HG03469 (cell line): ENCODE measurements around the gene ALLC.

ENCODE experiments used
- ATAC-seq: cut with Tn5 transposase; IDR thresholded peaks from one replicate; pipeline ENCODE4 v1.9.1; 2021; ENCODE audit warnings: mild to moderate bottlenecking, moderate library complexity, moderate number of reproducible peaks; ENCODE audit not compliant: unreplicated experiment

Gene ALLC

DNA sequence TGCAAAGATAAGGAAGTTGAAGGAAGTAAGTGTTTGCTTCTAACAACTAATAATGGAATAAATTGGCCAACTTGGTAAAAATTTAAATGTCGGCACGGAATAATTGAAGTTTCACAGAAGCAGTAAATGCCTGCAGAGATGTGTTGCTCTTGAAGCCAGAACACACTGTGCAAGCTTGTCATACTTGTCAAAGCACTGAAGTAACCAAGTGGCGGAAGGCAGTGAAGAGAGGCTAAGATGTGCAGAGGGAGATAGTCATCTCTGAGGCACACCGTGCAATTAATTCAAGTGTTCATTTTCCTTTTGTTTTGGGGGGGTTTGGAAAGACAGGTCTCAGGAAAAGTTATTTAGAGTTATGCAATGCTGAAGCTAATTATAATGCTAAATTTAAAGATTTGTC lies 50.6 kb downstream of the ALLC start:
- ATAC-seq = no peak

DNA sequence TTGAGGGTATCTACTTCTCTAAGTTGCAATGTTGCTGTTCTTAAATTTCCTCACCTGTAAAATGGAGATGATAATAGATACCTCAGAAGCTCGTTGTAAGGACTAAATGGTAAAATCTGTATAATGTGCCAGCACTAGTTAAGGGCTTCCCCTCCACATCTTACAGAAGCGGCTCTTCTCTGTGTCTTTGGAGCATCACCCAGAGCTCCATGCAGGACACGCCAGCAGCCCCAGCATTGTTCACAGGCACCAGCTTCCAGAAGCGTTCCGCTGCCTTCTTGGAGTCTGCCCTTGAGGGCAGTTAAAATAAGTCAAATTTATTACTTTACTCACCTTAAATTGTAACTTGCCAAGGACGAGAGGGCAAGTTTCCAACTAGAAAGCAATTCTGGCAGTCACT lies 51.2 kb downstream of the ALLC start:
- no peak for ATAC-seq

DNA sequence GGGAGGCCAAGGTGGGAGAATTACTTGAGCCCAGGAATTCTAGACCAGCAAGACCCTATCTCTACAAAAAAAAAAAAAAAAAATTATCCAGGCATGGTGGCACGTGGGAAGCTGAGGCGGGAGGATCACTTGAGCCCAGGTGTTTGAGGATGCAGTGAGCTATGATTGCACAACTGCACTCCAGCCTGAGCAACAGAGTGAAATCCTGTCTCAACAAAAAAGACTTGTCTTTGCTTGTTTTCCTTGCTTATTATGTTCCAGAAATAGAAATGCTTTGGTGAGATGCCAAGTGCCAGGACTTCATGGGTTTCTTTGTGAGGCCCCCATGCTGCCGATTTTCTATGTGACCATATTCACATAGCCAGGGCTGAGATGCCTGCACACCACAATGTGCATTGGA lies 54.4 kb downstream of the ALLC start:
- no peak for ATAC-seq

DNA sequence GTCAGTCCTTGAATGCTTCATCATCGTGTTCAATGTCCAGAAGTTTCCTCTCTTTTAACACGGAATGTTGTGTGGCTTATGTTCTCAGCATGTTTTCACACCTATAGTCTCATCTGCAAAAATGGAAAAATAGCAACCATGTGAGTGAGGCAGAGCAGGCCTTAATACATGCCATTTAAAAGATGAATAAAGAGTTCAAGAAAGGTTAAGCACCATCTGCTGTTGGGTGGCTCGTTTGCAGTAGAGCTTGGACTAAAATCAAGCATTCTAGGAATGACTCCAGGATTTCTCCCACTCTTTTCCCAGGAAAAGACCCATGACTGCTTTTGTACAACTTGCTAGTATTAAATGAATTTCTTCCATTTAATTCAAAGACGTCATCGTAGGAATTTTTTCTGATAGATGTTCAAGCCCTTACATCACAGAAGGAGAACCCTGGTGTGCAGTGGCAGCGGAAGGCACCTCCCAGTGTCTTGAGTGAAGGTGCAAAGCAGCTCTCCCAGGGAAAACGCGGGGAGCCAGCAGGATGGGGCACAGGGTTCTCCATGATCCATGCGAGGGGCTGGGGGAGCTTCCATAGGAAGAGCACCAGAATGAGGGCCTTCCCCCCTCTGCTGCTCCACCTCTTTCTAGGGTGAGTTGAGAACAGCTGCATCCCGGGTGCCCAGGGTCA lies 55.0 kb downstream of the ALLC start:
- ATAC-seq = no peak

DNA sequence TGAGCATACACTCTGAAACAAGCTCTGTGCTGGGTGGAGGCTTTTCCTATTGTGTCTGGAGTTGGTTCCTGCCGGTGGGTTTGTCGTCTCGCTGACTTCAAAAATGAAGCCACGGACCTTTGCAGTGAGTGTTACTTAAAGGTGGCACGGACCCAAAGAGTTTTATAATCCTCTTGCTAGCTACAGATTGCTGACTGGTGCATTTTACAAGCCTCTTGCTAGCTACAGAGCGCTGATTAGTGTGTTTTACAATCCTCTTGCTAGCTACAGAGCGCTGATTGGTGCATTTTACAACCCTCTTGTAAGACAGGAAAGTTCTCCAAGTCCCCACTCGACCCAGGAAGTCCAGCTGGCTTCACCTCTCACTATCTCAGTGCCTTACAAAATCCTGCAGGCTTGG lies 60.7 kb downstream of the ALLC start:
- no peak for ATAC-seq

DNA sequence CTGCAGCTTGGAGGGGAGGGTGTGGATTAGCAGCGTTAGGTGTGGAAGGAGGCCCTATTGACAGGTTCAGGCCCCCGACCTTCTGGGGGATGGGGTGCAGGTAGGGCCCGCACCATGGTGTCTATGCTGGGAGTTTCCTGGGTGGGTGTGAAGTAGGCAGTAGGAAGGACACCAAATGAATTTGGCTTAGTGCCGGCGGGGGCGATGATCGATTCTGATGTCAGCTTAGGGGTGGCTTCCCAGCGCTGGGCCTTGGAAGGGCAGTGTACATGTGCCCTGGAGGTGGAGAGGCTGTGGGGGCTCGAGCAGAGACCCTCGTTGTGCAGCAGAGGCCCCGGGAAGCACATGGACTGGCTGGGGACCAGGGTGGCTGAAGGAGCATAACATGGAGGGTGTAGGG lies 67.0 kb downstream of the ALLC start:
- ATAC-seq = no peak

DNA sequence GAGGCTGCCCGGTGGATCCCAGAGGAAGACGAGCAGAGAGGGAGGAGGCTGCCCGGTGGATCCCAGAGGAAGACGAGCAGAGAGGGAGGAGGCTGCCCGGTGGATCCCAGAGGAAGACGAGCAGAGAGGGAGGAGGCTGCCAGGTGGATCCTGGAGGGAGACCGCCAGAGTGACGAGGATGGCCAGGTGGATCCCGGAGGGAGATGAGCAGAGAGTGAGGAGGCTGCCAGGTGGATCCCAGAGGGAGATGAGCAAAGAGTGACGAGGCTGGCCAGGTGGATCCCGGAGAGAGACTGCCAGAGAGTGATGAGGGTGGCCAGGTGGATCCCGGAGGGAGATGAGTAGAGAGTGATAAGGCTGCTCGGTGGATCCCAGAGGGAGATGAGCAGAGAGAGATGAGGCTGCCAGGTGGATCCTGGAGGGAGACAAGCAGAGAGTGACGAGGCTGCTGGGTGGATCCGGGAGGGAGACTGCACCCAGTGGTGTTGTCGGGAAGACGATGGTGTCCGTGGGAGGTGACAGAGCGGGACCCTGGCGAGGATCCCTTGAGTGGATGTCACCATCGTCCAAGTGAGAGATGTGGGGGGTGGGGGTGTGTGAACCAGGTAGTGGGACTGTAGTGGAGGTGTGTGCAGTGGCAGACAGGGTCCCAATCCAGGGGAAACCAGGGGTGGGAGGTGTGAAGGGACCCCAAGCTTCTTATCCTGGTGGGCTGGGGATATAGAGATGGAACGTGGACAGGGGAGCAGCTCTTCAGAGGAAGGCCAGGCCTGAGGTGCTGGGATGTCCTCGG lies 67.7 kb downstream of the ALLC start:
- ATAC-seq = no peak

DNA sequence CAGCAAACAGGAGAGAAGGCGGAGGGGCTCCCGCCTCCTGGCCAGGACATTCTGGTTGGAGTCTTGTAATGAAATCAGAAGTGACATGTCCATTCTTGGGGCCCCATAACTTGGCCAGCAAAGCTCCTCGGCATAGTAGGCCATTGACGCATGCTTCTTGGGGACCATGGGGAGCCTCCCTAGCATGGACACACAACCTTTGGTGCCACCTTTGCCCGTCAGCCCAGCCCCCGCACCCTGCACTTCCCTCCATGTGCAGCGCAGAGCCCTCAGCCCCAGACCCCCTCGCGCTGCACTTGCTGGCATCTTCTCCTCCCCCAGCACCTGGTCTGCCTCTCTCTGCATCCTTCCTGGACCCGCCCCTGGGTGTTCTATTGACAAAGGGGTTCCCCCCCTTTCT lies 68.5 kb downstream of the ALLC start:
- ATAC-seq = no peak

DNA sequence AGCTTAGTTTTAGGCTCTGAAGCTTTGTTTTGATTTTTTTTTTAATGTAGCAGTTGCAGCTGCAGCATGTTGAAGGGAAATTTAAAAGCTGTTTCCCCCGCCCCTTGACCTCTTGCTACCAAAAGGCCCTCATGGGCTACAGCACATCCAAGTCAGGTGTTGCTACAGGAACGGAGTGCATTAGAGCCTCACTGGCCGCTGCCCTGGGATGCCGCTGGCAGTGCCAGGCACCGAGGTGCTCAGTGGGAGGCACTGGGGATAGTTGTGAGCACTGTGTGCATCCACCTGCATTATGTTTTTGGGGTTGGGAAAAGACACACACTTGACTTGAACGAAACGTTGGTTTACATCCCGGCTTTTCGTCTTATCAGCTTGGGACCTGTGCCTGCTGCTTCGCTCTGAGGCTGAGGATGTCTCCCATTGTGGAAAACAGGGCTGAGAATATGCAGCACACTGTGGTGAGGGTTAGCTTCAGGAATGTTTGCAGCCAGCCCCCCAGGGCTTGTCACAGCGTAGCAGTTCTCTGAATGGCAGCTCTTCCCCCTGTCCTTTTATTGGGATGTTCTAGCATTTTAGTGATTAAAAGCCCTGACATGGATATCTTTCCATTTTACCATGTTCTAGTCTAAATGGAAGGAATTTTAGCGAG lies 69.5 kb downstream of the ALLC start:
- ATAC-seq = no peak

DNA sequence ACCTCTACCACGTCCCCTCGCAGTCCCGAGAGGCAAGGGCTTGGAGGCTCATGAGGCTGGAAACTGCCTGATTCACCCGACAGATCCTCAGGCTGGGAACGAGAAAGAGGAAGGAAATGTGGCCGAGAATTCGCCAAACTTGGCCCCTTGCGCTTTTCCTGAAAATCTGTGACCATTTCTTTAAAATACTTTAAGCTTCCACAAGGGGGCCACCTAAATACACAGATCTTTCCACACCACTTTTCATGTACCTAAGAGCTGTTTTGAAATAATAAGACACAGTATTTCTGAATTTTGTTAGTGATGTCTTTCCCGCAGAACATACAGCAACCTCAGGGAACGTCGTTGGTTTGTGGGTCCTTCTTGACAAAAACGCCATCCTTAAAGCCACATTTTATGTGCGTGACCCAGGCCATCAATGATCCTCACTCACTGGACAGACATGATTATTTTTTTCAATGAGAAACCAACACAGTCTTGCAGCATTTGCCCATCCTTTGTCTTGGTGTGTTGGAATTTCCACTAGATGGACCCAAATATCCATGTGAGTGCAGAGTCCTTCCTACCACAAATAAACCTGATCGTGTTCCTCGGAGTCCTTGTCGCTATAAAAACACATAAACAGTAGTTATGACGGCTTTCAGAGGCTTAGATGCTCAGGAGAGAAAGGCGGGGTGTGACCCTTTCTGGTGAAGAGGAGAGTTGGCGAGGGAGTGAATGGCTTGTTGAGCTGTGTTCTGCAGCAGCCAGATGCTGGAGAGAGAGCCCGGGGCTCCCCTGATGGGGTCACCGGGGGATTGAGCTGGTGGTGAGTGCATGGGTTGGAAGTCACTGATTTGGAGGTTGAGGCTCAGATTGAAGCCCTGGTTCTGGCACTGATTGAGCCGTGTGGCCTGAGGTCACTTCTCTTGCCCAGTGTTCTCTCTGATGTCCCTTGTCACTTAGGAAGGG lies 70.4 kb downstream of the ALLC start:
- ATAC-seq = no peak

DNA sequence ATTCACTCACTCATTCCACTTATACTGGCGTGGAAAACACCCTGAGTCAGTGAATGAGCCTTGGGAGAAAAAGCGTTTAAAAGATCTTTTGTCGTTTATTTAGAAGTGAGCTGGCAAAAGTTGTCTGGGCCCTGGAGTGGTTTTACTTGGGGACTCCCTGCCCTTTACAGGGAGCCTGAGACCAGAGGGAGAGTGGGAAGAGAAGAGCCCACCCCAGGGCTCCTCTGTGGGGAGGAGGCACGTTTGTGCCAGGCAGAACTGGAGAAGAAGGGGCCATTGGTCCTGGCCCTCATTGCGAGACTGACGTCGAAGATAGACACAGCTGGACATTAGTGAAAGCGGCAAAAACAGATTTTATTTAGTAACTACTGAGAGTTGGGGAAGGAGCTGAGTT lies 71.1 kb downstream of the ALLC start:
- ATAC-seq = no peak

DNA sequence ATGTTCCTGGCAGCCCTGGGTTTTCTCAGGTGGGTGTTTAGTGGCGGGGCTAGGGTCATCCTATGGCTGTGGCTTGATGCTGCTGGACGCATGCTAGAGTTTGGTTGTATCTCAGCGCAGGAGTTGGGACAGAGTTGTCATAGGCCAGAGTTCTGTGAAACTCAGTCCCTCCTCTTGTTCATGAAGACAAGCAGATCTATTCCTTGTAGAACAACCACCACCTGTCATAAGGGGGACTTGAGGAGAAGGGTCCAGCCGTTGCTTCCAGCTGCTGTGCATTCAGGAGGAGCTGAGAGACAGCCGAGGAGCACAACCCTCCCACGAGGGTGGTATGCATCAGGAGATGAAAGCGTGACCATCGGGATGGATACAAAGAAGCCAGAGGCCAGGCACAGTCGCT lies 71.8 kb downstream of the ALLC start:
- no peak for ATAC-seq

DNA sequence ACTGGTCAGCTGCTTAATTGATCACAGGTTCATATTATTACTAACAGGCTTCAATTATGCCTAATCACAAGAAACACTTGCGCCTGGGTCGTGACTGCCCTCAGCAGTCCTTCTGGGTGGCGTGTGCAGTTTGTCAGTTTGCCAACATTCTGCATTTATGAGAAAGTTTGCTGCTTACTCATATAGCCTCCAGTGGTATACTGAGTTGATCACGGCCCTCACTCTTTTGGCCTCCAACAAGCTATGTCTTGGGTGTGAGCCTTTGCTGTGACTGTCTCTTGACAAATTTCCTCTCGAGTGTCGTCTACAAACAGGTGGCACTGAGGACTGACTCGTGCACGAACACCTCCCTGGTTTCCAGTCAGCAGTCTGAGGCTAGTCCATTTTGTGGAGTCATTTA lies 72.6 kb downstream of the ALLC start:
- ATAC-seq = no peak

DNA sequence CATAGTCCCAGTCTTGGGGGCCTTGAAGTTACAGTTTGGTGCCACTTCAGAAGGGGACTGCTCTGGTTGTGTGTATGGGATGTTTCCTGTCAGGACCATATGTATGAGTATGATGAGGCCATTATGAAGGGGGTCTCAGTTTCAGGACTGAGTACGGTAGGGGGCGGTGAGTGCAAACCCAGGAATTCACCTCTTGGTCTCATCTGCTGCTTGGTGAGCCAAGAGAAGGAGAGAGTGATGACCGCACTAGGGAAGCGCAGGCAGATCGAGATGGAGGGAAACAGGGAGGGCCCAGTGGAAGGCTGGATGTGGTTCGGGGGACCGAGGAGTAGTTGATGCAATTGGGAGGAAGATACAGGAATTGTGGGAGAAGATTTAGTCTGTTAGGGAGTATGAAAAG lies 73.8 kb downstream of the ALLC start:
- ATAC-seq = no peak

DNA sequence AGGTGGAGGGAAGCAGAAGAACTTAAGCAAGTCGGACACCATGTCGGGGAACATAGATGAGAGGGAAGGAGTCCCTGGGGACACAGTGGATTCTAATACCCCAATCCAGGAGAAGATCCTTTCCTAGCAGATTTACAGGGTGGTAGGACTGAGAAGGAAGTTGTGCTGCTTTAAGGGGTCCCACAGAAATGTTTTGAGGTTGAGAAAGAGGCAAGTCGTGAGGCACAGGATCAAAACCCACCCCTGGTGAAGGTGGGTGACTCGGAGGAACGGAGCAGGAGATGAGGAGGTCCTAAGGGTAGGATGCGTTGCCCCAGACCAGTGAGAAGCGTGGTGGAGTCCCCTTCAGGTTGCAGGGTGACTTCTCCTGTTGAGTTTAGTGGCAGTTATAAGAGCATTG lies 78.1 kb downstream of the ALLC start:
- ATAC-seq = no peak

DNA sequence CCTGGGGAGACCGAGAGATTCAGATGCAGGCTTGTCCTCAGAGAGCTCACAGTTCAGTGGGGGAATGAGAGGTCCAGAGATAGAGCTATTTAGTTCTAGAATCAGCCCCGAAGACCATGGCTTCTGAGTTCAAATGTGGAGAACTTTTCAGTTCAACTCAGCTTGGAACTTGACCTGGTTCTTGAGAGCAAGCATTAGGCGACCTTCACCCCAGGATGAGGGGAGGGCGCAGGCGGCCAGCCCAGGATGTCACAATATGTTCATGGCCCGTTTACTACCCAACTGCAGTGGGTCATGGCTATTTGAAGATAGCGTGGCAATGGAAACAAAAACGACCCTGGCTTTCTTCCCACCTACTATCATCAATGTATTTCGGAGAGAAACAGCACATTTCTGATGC lies 79.1 kb downstream of the ALLC start:
- no peak for ATAC-seq

DNA sequence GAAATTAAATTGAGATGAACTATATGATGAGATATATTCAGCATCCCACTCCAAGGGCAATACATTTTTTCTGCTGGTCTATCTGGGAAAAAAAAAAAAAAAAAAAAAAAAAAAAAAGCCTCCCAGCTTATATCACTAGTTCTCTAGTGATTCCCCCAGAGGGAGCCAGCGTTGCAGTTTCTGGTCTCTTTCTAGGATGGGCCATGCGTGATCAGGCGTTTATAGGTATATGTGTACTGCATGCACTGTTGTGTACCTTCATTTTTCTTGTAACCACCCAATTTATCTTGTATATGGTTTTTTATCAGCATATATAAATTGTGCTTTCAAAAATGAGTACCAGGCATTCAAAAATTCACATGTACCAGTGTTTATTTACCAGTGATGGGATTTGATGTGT lies 80.5 kb downstream of the ALLC start:
- ATAC-seq = peak; percentile 58

DNA sequence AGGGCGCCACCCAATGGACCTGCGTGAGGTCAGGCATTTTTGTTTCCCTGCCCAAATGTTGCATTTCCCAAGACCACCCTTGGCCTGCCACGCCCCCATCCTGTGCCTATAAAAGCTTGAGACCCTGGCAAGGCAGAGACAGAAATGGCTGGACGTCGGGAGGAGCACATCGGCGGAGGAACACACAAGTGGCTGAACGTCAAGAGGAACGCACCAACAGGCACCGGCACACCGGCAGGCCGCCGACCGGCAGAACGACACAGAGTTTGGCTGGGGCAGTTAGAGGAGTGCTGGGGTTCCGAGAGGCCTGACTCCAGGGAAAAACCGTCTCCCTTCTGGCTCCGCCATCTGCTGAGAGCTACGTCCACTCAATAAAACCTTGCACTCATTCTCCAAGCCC lies 81.3 kb downstream of the ALLC start:
- no peak for ATAC-seq

DNA sequence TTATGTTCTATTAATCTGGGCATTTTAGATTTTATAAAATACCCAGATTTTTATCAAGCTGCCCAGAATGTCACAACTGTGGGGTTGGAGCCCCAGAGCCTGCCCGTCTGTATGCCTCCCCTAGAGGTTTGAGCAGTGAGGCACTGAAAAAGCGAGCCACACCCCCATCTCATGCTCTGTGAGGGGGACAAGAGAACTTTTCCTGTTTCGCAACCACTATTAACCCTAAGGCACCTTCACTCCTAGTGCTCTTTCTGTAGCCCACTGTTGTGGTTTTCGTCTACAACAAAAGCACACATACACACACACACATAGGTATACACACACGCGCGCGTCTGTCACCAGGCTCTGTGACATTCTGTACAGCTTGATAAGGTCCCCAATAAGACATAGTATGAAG lies 83.4 kb downstream of the ALLC start:
- ATAC-seq = no peak

DNA sequence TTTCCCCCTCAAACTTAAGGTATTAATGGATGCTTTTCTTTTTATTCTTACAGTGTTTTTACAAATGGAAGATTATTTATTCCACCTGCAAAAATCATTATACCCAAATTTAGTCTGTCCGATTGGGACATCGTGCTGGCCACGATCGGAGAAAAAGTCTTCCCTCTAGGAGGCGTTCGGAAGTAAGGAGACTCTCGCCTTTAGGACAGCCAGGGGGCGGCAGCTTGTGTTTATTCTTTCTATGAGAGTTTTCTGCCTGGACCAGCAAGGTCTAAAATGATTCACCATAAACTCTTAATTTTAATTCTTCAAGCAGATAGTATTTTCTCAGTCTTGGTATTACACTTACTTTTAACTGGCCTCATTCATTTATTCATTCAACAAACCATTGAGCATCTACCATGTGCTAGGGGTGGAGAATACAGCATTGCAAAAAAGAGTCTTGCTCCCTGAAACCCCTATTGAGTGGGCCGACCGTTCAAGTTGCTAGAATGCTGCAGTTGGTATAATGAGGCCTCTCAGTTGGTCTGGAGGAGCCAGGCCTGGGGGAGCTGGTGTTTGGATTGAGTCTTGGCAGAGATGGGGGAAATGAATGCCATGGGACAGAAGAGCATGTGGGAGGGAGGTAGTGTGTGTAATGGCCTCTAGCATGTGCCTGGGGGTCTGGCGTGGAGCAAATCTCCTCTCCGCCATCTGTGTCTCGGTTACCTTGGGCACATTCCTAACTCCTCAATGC lies 84.0 kb downstream of the ALLC start:
- ATAC-seq = no peak
